ENCODE measurements around the gene P2RY12. TPM values are rescaled to one million over a fixed set of nuclear protein-coding genes. Genes with fewer than 3 reads are reported as not detected.
A peak's percentile ranks its signal among the peaks of the same experiment; 100 is the strongest.

P2RY12 gene
- total and polyA plus RNA-seq, 2 of the 4 experiments (the other 2 are of a cell fraction), result not detected

GRCh38 chr3:151318991-151319390, 65.6 kb downstream of the P2RY12 start:
- no peak overlapping the region; the same call in 1 of the 2 replicates for H3K56ac ChIP-seq (ENCODE audit: extremely low read depth, insufficient read depth, low read length)
- H2BK5ac ChIP-seq (ENCODE audit: low read depth, low read length, poor library complexity, severe bottlenecking), result peak overlapping the region; percentile 77
- peak overlapping the region; percentile 50 for H3K18ac ChIP-seq (ENCODE audit: low read depth, low read length)
- H2AK9ac ChIP-seq (replicated peaks; ENCODE audit: low read depth, low read length, poor library complexity), result no peak overlapping the region
- no peak for TF ChIP-seq RCOR1 (IDR thresholded peaks at IDR 0.05; ENCODE audit: insufficient replicate concordance, low read length)
- no peak for TF ChIP-seq BHLHE40 (IDR thresholded peaks at IDR 0.05; ENCODE audit: low read depth, low read length)
- TF ChIP-seq ELK1 (IDR thresholded peaks at IDR 0.05; ENCODE audit: borderline replicate concordance, low read depth, low read length), result no peak
- no peak for TF ChIP-seq CTCF (conservative IDR thresholded peaks at IDR 0.05; ENCODE audit: low read depth, low read length)
- no peak for TF ChIP-seq RFX5 (IDR thresholded peaks at IDR 0.05; ENCODE audit: low read depth, low read length)
- no peak for TF ChIP-seq NFE2L2 (IDR thresholded peaks at IDR 0.05; ENCODE audit: low read depth, low read length)
- TF ChIP-seq SMC3 (IDR thresholded peaks at IDR 0.05; ENCODE audit: low read depth, low read length), result no peak
- TF ChIP-seq MAFK (IDR thresholded peaks at IDR 0.05; ENCODE audit: low read depth, low read length), result no peak
- no peak for TF ChIP-seq CEBPB (IDR thresholded peaks at IDR 0.05; ENCODE audit: low read depth, low read length)
- TF ChIP-seq FOS (IDR thresholded peaks at IDR 0.05; ENCODE audit: low read depth, low read length), result no peak
- no peak for TF ChIP-seq RAD21 (IDR thresholded peaks at IDR 0.05; ENCODE audit: low read length)
- no peak for TF ChIP-seq POLR2A (IDR thresholded peaks at IDR 0.05; ENCODE audit: low read depth, low read length)
- TF ChIP-seq MAZ (IDR thresholded peaks at IDR 0.05; ENCODE audit: borderline replicate concordance, low read depth, low read length), result no peak
- no peak for TF ChIP-seq CHD1 (IDR thresholded peaks at IDR 0.05; ENCODE audit: low read depth, low read length)
- no peak for TF ChIP-seq MXI1 (IDR thresholded peaks at IDR 0.05; ENCODE audit: borderline replicate concordance, low read depth, low read length)
- no peak for TF ChIP-seq USF2 (IDR thresholded peaks at IDR 0.05; ENCODE audit: low read depth, low read length)
- peaks cover 5% of the 10 kb centered on the region for H3K9me3 ChIP-seq (ENCODE audit: control insufficient read depth, insufficient read depth, low read length)
- intact Hi-C loops (cut with micrococcal nuclease) (no loop called here), dilution Hi-C loops (cut with HindIII; ENCODE audit: low sequenced_read_pairs, unreplicated experiment) (no loop called here), in situ Hi-C loops (cut with MboI; ENCODE audit: low sequenced_read_pairs) (no loop called here)
- ChIA-PET POLR2A (ENCODE audit: unreplicated experiment) (no interaction called here), CTCF (interaction anchor here (0.6 to 1.1 kb wide), 3 partner anchors 9 to 21 kb away, joined by 3 to 4 read pairs (median 4); no protein-coding TSS in a partner anchor)
- peaks cover 6% of the 10 kb centered on the region; the same call in 1 of the 2 replicates for H3K9me1 ChIP-seq (ENCODE audit: insufficient read depth, low read length)
- H4K5ac ChIP-seq (ENCODE audit: low read depth, low read length), result peak overlapping the region; percentile 95
- peak overlapping the region; percentile 55 for H3K4ac ChIP-seq (ENCODE audit: low read depth, low read length)
- peaks cover 14% of the 10 kb centered on the region for H3K4me1 ChIP-seq (ENCODE audit: control insufficient read depth, insufficient read depth, low read length)
- peak overlapping the region in 1 of 2 experiments; percentile 31; a peak in 1 of 4 replicates for H4K8ac ChIP-seq (ENCODE audit: low read depth in 2 of 2, low read length in 2 of 2)
- H4K91ac ChIP-seq (ENCODE audit: insufficient read depth, low read depth, low read length), result peak overlapping the region; percentile 66; the same call in 1 of the 2 replicates
- H2AFZ ChIP-seq (replicated peaks; ENCODE audit: low read length, poor library complexity), result no peak overlapping the region
- H3K23ac ChIP-seq (ENCODE audit: low read depth, low read length), result no peak overlapping the region
- no peaks in the 10 kb centered on the region for H3K27me3 ChIP-seq (ENCODE audit: control insufficient read depth, insufficient read depth, low read length)
- peak overlapping the region; percentile 59 for H3K14ac ChIP-seq (replicated peaks; ENCODE audit: low read depth, low read length)
- DNase-seq, result no peak
- H3K79me1 ChIP-seq (ENCODE audit: low read depth in 1 of 2, low read length in 2 of 2), result no peaks in the 10 kb centered on the region
- BruUV-seq (replicated peaks), result no TSS peak
- peak overlapping the region; percentile 75; the same call in 1 of the 2 replicates for H3K27ac ChIP-seq (ENCODE audit: insufficient read depth, low read length)
- 0 out of 2 replicates have a peak overlapping the region, but pooled peaks have one; percentile 18 for H2BK120ac ChIP-seq (ENCODE audit: low read depth, low read length)
- H2BK15ac ChIP-seq (ENCODE audit: low read depth, low read length), result peak overlapping the region; percentile 79; the same call in 1 of the 3 replicates
- no peak overlapping the region for H3K4me3 ChIP-seq (ENCODE audit: insufficient read depth, low read depth, low read length)
- H3K36me3 ChIP-seq (ENCODE audit: control insufficient read depth, insufficient read depth, low read length), result no peaks in the 10 kb centered on the region
- peak overlapping the region; percentile 26; the same call in 1 of the 2 replicates for H2BK20ac ChIP-seq (ENCODE audit: low read depth, low read length)
- peak overlapping the region; percentile 60 for H2AK5ac ChIP-seq (ENCODE audit: low read depth, low read length)
- WGBS, 2 experiments (ENCODE audit: extremely low coverage in 2 of 2, insufficient read length in 1 of 2), result no CpG with 5 or more reads among the region's 7 CpGs
- no peaks in the 10 kb centered on the region for H4K20me1 ChIP-seq (ENCODE audit: insufficient read depth, low read length)
- no peak overlapping the region for H3K4me2 ChIP-seq (ENCODE audit: low read depth, low read length)
- no peak for ATAC-seq (ENCODE audit: low read depth)
- H3K9ac ChIP-seq (ENCODE audit: low read depth, low read length), result no peak overlapping the region
